ENCODE measurements around the gene SDC4. TPM values are rescaled to one million over a fixed set of nuclear protein-coding genes. Genes with fewer than 3 reads are reported as not detected.

SDC4 gene
- total RNA-seq, 2 donors from 2014 or later = 123 to 266 TPM

DNA sequence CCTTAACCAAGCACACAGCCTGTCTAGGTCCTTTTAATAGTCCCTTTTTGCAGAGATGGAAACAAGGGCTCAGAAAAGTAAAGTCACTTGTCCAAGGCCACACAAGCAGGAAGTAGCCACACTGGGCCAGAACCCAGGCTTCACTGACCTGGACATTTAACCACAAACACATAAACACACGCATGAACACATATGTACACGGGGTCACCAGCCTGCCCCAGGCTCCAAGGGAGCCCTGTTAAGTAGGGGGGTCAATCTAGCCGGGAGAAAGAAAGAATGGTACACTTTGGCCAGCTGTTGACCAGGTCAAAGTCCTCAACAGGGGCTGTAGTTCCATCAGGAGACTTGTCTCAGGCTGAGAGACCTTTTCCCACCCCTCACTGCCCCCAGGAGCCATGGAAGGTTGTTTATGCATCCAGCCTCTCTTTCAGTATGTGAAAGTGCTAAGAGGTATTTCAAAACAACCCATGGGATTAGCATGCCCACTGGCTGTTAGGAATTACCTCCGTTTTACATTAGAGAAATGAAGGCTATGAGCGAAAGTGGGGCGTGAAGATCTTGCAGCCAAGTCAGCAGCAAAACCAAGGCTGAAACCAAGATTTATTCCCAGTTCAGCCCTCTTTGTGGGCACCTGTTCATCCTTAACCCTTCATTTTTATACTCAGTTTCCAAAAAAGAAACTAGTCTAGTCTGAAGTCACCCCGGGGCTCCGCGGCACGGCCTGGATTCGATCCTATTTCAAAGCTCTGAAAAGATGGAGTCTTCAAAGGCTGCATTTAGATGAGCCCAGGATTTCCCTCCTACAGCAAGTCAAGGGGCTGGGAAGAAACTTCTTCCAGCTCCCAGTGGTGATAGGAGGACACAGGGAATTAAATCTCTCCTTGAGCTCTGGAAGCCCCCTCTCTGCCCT is 9.8 kb downstream of the SDC4 start:
- H3K9me3 ChIP-seq = no peaks in the 10 kb centered on the region
- H3K36me3 ChIP-seq = no peaks in the 10 kb centered on the region
- no peak for DNase-seq (ENCODE audit: low spot score)
- TF ChIP-seq, protein P1, sequence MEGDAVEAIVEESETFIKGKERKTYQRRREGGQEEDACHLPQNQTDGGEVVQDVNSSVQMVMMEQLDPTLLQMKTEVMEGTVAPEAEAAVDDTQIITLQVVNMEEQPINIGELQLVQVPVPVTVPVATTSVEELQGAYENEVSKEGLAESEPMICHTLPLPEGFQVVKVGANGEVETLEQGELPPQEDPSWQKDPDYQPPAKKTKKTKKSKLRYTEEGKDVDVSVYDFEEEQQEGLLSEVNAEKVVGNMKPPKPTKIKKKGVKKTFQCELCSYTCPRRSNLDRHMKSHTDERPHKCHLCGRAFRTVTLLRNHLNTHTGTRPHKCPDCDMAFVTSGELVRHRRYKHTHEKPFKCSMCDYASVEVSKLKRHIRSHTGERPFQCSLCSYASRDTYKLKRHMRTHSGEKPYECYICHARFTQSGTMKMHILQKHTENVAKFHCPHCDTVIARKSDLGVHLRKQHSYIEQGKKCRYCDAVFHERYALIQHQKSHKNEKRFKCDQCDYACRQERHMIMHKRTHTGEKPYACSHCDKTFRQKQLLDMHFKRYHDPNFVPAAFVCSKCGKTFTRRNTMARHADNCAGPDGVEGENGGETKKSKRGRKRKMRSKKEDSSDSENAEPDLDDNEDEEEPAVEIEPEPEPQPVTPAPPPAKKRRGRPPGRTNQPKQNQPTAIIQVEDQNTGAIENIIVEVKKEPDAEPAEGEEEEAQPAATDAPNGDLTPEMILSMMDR (IDR thresholded peaks at IDR 0.05) = no peak
- no peak for TF ChIP-seq POLR2A (IDR thresholded peaks at IDR 0.05)
- TF ChIP-seq POLR2AphosphoS5 (IDR thresholded peaks at IDR 0.05) = no peak
- 92% methylated on average over 11 of the region's 11 CpGs for WGBS
- H3K27me3 ChIP-seq (replicated peaks; ENCODE audit: insufficient read depth) = no peaks in the 10 kb centered on the region
- H3K27ac ChIP-seq = peak overlapping the region; percentile 42 to 54
- H3K4me1 ChIP-seq (replicated peaks) = peaks cover 22% of the 10 kb centered on the region
- no peak overlapping the region for H3K4me3 ChIP-seq
- intact Hi-C loops (cut with DNase I) = no loop called here

DNA sequence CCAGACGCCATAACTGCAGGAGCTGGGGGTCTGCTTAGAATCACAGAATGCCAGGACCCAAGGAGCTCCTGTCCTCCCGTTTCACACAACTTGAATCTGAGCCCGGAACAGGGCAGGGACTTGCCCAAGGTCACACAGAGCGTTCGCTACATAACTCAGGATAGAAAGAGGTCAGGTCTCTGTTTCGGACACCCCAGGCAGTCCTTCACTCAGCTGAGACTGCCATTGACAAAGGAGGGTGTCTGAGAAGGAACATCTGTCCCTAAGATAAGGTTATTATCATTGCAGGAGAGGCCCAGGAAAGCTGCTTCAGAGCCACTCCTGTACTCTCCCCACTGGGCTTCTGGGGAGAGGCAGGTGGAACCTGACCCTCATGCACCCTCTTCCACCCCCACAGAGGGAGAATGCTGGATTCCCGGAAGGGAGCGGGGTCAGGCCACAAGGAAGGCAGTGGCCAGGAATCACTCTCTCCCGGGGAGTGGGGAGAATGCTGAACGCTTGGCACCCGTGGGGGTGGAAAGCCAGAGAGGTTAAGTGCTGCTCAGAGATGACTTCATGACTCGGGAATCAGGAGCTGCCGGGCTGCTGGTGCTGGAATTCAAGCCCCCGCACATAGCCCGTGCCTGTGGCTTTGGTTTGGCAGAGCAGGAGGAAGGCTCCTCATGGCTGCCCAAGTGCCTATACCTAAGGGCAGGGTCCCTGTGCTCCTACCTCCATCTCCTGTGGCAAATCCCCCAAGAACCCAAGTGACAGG is 10.7 kb downstream of the SDC4 start:
- intact Hi-C loops (cut with DNase I) = no loop called here
- Histone ChIP-seq H3K36me3 (peaks cover 0 to 4% of the 10 kb centered on the region in 2 donors), H3K27me3 (replicated peaks; ENCODE audit: insufficient read depth) (no peaks in the 10 kb centered on the region), H3K4me3 (no peak overlapping the region), H3K4me1 (replicated peaks) (peaks cover 18% of the 10 kb centered on the region), H3K9me3 (no peaks in the 10 kb centered on the region), H3K27ac (peak overlapping the region; percentile 42 to 54)
- no peak for DNase-seq (ENCODE audit: low spot score)
- 49% methylated on average over 14 of the region's 15 CpGs for WGBS
- TF ChIP-seq, protein P1 (IDR thresholded peaks at IDR 0.05) = no peak
- TF ChIP-seq POLR2A (IDR thresholded peaks at IDR 0.05) (no peak), POLR2AphosphoS5 (IDR thresholded peaks at IDR 0.05) (peak; percentile 34)

DNA sequence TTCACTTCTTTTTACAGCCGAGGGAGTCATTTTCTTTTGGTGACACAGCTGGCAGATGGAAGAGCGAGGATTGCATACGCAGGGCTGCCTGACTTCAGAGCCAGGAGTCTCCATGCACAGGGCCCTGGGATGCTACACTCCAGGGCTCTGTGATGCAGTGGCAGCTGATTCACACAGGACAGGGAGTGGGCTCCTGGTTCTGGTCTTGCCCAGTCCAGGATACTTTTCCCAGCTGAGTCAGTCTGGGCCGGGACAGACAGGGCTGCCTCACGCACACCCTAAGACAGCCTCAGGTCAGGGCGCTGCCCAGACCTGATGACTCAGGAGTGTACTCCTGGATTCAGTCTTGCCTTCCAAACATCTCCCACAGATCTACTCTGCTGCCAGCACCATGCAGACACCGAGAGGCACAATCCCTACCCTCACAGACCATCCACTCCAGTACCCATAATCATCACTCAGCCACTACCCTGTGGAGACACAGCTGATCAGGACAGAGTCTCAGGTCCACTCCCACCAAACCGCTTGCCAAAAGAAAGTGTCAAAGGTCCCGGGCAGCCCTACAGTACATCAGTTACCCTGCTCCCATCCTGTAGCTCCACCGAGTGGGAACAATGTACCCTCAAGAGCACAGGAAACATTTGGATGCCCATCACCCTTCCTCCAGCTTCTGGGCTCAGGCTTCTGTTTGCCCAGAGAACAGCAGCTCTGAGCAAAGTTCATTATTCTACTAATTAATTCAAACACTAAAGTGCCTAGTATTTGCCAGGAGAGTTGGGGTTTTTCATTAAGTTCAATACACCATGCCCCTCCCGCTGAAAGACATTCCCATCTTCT is 11.5 kb downstream of the SDC4 start:
- Histone ChIP-seq H3K9me3 (no peaks in the 10 kb centered on the region), H3K36me3 (peaks cover 0 to 5% of the 10 kb centered on the region in 2 donors), H3K27me3 (replicated peaks; ENCODE audit: insufficient read depth) (no peaks in the 10 kb centered on the region), H3K4me3 (no peak overlapping the region), H3K27ac (peak overlapping the region; percentile 42 to 54), H3K4me1 (replicated peaks) (peaks cover 12% of the 10 kb centered on the region)
- TF ChIP-seq, protein P1 (IDR thresholded peaks at IDR 0.05) = no peak
- TF ChIP-seq POLR2AphosphoS5 (IDR thresholded peaks at IDR 0.05) = no peak
- TF ChIP-seq POLR2A (IDR thresholded peaks at IDR 0.05) = peak; percentile 24
- intact Hi-C loops (cut with DNase I) = no loop called here
- no peak for DNase-seq (ENCODE audit: low spot score)
- 61% methylated on average over 11 of the region's 11 CpGs for WGBS

DNA sequence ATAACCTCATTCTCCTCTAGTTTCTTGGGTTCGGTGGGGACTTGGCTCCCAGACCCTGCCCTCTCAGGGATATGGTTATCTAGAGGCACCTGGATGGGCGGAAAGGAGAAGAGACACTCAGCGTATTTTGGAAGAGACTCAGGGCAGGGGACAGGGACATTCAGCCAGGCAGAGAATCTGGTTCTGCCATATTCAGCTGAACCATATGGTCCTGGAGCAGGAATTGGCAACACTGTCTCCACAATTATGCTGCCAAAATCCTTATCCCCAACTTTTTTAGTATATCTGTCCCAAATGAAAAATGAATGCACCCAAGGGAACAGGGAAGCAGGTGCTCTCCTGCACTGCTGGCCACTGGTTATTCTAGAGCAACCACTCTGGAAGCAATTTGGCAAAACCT is 17.7 kb downstream of the SDC4 start:
- 88% methylated on average over 3 of the region's 3 CpGs for WGBS
- Histone ChIP-seq H3K27ac (no peak overlapping the region), H3K36me3 (peaks cover 5 to 7% of the 10 kb centered on the region in 2 donors)

More for the DNA sequence above, 17.7 kb downstream of the SDC4 start:
- Histone ChIP-seq H3K27me3 (replicated peaks; ENCODE audit: insufficient read depth) (no peaks in the 10 kb centered on the region), H3K4me1 (replicated peaks) (no peaks in the 10 kb centered on the region), H3K4me3 (no peak overlapping the region), H3K9me3 (no peaks in the 10 kb centered on the region)
- intact Hi-C loops (cut with DNase I) = no loop called here
- TF ChIP-seq, protein P1 (IDR thresholded peaks at IDR 0.05) = no peak
- TF ChIP-seq POLR2A (IDR thresholded peaks at IDR 0.05) = no peak
- TF ChIP-seq POLR2AphosphoS5 (IDR thresholded peaks at IDR 0.05) = no peak
- DNase-seq (ENCODE audit: low spot score) = no peak
